Measurements from ENCODE around the gene TRIP10. TPM values are rescaled to one million over a fixed set of nuclear protein-coding genes. Genes with fewer than 3 reads are reported as not detected.
A peak's percentile ranks its signal among the peaks of the same experiment; 100 is the strongest.

Gene TRIP10
- total and polyA plus RNA-seq, 2 of the 13 experiments (the other 11 are each of a cell fraction or from before 2014, with no cell fraction given) = 32.5 to 33.2 TPM

DNA sequence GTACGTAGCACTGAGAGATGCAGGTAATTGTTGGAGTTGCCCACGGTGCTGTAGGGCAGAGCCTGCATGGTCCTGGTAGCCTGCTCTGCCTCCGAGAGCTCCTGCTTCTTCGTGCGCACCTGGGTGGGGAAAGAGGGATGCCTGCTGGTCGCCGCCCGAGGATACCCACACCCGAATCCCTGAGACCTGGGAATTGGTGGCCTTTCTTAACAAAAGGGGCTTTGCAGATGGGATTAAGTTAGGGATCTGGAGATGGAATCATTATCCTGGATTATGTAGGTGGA lies 28.5 kb upstream of the TRIP10 start:
- peak; percentile 51; the same call in 1 of the 2 replicates for TF ChIP-seq POLR2G (IDR thresholded peaks at IDR 0.05; ENCODE audit: low read depth, low read length)
- TF ChIP-seq SSRP1 (CRISPR knock-in tag; IDR thresholded peaks at IDR 0.05) = 0 out of 2 replicates have a peak, but pooled peaks have one; percentile 3
- peak; percentile 13; the same call in 1 of the 2 replicates for TF ChIP-seq HNRNPL (IDR thresholded peaks at IDR 0.05; ENCODE audit: low read depth, low read length)
- no peak for TF ChIP-seq ZFP90 (CRISPR knock-in tag; IDR thresholded peaks at IDR 0.05; ENCODE audit: borderline replicate concordance)
- no peak for TF ChIP-seq ARID5B (CRISPR knock-in tag; IDR thresholded peaks at IDR 0.05)
- in situ Hi-C loops (cut with HindIII; ENCODE audit: extremely low pct_ligation_motif_present, low pct_unique_long_range_greater_than_20kb) = no loop called here
- H3K4me2 ChIP-seq (ENCODE audit: low read depth, low read length) = no peak overlapping the region
- no peaks in the 10 kb centered on the region for H3K79me2 ChIP-seq (ENCODE audit: insufficient read depth, low read length)
- no peak overlapping the region for H2AFZ ChIP-seq (ENCODE audit: low read length)
- peaks cover 32 to 75% of the 10 kb centered on the region in 2 experiments for H3K36me3 ChIP-seq (replicated peaks in 1 of 2; ENCODE audit: control insufficient read depth in 1 of 2, insufficient read depth in 2 of 2, low read length in 2 of 2)
- intact Hi-C loops (cut with micrococcal nuclease; ENCODE audit: unreplicated experiment) = no loop called here
- no peak for FAIRE-seq
- ChIA-PET POLR2A (interaction anchor here (1.2 to 1.6 kb wide), 2 partner anchors 14 to 20 kb away, joined by 3 to 5 read pairs; no protein-coding TSS in a partner anchor), CTCF (ENCODE audit: low intra/inter-chr PET ratio, low total read pairs) (no interaction called here)
- no peak overlapping the region for H3K4me3 ChIP-seq (replicated peaks in 1 of 3; ENCODE audit: insufficient read depth in 1 of 3, low read depth in 2 of 3, low read length in 3 of 3)
- H3K27ac ChIP-seq (ENCODE audit: extremely low read length, insufficient read depth, low read length) = no peak overlapping the region
- H3K27me3 ChIP-seq (ENCODE audit: control insufficient read depth in 1 of 2, insufficient read depth in 2 of 2, low read length in 2 of 2) = no peaks in the 10 kb centered on the region
- no peak for DNase-seq (ENCODE audit: low spot score)
- H4K20me1 ChIP-seq (ENCODE audit: insufficient read depth, low read length) = peaks cover 77% of the 10 kb centered on the region
- no peaks in the 10 kb centered on the region for H3K9me3 ChIP-seq (ENCODE audit: low read length)
- WGBS (ENCODE audit: low lambda C conversion rate) = 98% methylated on average over 6 of the region's 9 CpGs
- H3K9ac ChIP-seq (ENCODE audit: insufficient read depth, low read depth, low read length) = no peak overlapping the region
- ATAC-seq = no peak
- H3K4me1 ChIP-seq (ENCODE audit: insufficient read depth, low read length) = peaks cover 23% of the 10 kb centered on the region; the same call in 1 of the 2 replicates
- BruUV-seq (replicated peaks) = no TSS peak

All from HepG2 (cell line).